CD4-positive, alpha-beta T cell (primary cell): ENCODE results near the gene NDUFA1. TPM values are rescaled to one million over a fixed set of nuclear protein-coding genes. Genes with fewer than 3 reads are reported as not detected.
A peak's percentile ranks its signal among the peaks of the same experiment; 100 is the strongest.

Experiments
- ATAC-seq: fragments of 200-7000 bp; cut with Tn5 transposase; one replicate; pipeline ENCODE4 v1.10.0; 2022; ENCODE audit warnings: mild to moderate bottlenecking; ENCODE audit not compliant: poor library complexity
- CTCF ChIA-PET: fragments of 350-600 bp; sonication (Branson Sonifier 250); formaldehyde crosslinking; loops from one replicate; lab custom pipeline; 2021; ENCODE audit warnings: antibody characterized with exemption, inconsistent platforms; lab: Charles Lee
- POLR2A ChIA-PET: fragments of 350-600 bp; sonication (Branson Sonifier 250); formaldehyde crosslinking; loops from one replicate; lab custom pipeline; 2021; ENCODE audit warnings: antibody characterized with exemption, inconsistent platforms; lab: Charles Lee
- DNase-seq, 14 experiments: peaks; one replicate each; pipeline ENCODE4 v3.0.0-alpha.2; 2013 to 2020; ENCODE audit warnings: mixed read lengths in 2 of 14
- H3K27ac ChIP-seq, 2 donors: one replicate each; pipeline versions ENCODE4 v1.5.1 to v1.7.0; 2013; ENCODE audit warnings: low read length in 2 of 2, low read depth in 1 of 2, mild to moderate bottlenecking in 1 of 2
- H3K27me3 ChIP-seq, 2 experiments: 1 replicate in 1 of 2; 2 replicates in 1 of 2; pipeline versions ENCODE4 v1.6.1 to v1.7.0; 2013; ENCODE audit warnings: low read length in 2 of 2, control low read depth in 1 of 2, mild to moderate bottlenecking in 1 of 2, moderate library complexity in 1 of 2; ENCODE audit not compliant: insufficient read depth in 2 of 2, control insufficient read depth in 1 of 2
- H3K36me3 ChIP-seq: one replicate; pipeline ENCODE4 v1.6.1; 2013; ENCODE audit warnings: low read length, control low read depth; ENCODE audit not compliant: insufficient read depth
- H3K4me1 ChIP-seq: one replicate; pipeline ENCODE4 v1.6.1; 2013; ENCODE audit warnings: low read length, control low read depth; ENCODE audit not compliant: insufficient read depth
- H3K4me3 ChIP-seq: one replicate; pipeline ENCODE4 v1.5.1; 2013; ENCODE audit warnings: mild to moderate bottlenecking, low read length, moderate library complexity
- H3K9me3 ChIP-seq, 2 experiments: 1 replicate in 1 of 2; 2 replicates in 1 of 2; pipeline versions ENCODE4 v1.6.1 to v1.7.0; 2013; ENCODE audit warnings: low read length in 2 of 2, mild to moderate bottlenecking in 2 of 2, control low read depth in 1 of 2, moderate library complexity in 1 of 2; ENCODE audit not compliant: control insufficient read depth in 1 of 2, insufficient read depth in 1 of 2
- H3K27ac Mint-ChIP-seq: one replicate; pipeline ENCODE4 v1.8.0; 2020; ENCODE audit warnings: mixed read lengths
- H3K27me3 Mint-ChIP-seq: one replicate; pipeline ENCODE4 v1.8.0; 2021; ENCODE audit warnings: mixed read lengths
- H3K36me3 Mint-ChIP-seq: one replicate; pipeline ENCODE4 v1.8.0; 2021; ENCODE audit warnings: low read depth, mixed read lengths
- H3K4me1 Mint-ChIP-seq: one replicate; pipeline ENCODE4 v1.8.0; 2021; ENCODE audit warnings: low read depth, mixed read lengths
- H3K4me3 Mint-ChIP-seq: one replicate; pipeline ENCODE4 v1.8.0; 2020; ENCODE audit warnings: mild to moderate bottlenecking, mixed read lengths
- H3K9me3 Mint-ChIP-seq: one replicate; pipeline ENCODE4 v1.8.0; 2020; ENCODE audit warnings: mixed read lengths
- intact Hi-C, 2 experiments: fragments of 100-400 bp; cut with DNase I in 1 of 2; cut with micrococcal nuclease in 1 of 2; formaldehyde crosslinking; loops; one replicate each; pipeline versions ENCODE4 v1.15.1 to v1.9.0; 2023 to 2025; cut with DNase I, micrococcal nuclease
- total RNA-seq, 174 experiments: library from RNA in 2 of 174; stranded (reverse) in 2 of 174; gene quantifications; one replicate each; pipeline ENCODE4 v1.2.3 and lab custom pipeline; 2021 to 2026
- TF ChIP-seq, protein P1 (sequence below): fragments of 200-600 bp; IDR thresholded peaks from one replicate; pipeline ENCODE4 v1.8.0; 2022; ENCODE audit warnings: antibody characterized with exemption, mild to moderate bottlenecking

Gene NDUFA1
- total RNA-seq, 2 experiments from 2014 or later = 45.4 to 46.2 TPM

DNA sequence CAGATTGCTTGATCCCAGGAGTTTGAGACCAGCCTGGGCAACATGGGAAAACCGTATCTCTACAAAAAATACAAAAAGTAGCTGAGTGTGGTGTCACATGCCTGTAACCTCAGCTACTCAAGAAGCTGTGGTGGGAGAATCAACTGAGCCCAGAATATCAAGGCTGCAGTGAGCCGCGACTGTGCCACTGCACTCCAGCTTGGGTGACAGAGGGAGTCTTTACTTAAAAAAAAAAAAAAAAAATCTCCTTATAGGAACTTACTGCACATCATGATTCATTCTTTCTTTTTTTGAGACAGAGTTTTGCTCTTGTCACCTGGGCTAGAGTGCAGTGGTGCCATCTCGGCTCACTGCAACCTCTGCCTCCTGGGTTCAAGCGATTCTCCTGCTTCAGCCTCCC is 43.2 kb upstream of the NDUFA1 start:
- Mint-ChIP-seq H3K4me1 (peaks cover 6% of the 10 kb centered on the region), H3K9me3 (no peaks in the 10 kb centered on the region), H3K27ac (no peak overlapping the region), H3K36me3 (peaks cover 32% of the 10 kb centered on the region), H3K27me3 (no peaks in the 10 kb centered on the region), H3K4me3 (no peak overlapping the region)
- intact Hi-C loops = no loop called here
- ChIA-PET POLR2A (no interaction called here), CTCF (no interaction called here)
- ATAC-seq (no peak), DNase-seq (no peak)
- TF ChIP-seq, protein P1, sequence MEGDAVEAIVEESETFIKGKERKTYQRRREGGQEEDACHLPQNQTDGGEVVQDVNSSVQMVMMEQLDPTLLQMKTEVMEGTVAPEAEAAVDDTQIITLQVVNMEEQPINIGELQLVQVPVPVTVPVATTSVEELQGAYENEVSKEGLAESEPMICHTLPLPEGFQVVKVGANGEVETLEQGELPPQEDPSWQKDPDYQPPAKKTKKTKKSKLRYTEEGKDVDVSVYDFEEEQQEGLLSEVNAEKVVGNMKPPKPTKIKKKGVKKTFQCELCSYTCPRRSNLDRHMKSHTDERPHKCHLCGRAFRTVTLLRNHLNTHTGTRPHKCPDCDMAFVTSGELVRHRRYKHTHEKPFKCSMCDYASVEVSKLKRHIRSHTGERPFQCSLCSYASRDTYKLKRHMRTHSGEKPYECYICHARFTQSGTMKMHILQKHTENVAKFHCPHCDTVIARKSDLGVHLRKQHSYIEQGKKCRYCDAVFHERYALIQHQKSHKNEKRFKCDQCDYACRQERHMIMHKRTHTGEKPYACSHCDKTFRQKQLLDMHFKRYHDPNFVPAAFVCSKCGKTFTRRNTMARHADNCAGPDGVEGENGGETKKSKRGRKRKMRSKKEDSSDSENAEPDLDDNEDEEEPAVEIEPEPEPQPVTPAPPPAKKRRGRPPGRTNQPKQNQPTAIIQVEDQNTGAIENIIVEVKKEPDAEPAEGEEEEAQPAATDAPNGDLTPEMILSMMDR = no peak
- no peaks in the 10 kb centered on the region for H3K9me3 ChIP-seq
- H3K4me3 ChIP-seq = no peak overlapping the region
- H3K27me3 ChIP-seq = no peaks in the 10 kb centered on the region
- H3K36me3 ChIP-seq = peaks cover 10% of the 10 kb centered on the region
- H3K27ac ChIP-seq = no peak overlapping the region
- H3K4me1 ChIP-seq = no peaks in the 10 kb centered on the region

DNA sequence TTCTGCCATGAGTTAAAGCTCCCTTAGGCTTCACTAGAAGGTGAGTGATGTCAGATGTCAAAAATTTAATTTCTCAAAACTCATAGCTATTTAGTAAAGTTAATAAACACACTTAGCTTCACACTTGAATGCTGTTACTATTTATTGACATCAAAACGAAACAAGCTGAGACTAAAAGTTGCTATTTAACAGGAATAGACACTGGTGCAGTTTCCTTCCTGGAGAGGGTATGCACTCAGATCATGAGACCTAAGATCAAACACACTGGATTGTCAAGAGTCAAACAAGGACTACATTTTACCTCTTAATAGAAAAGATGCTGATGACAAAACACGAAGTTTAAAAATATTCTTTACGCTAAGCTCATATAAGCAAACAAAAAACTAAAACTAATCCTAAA is 37.7 kb upstream of the NDUFA1 start:
- no peaks in the 10 kb centered on the region for H3K9me3 ChIP-seq
- peaks cover 44% of the 10 kb centered on the region for H3K36me3 ChIP-seq
- H3K4me1 Mint-ChIP-seq = no peaks in the 10 kb centered on the region
- ATAC-seq = no peak
- no peaks in the 10 kb centered on the region for H3K27me3 ChIP-seq
- H3K27me3 Mint-ChIP-seq = no peaks in the 10 kb centered on the region
- no peak overlapping the region for H3K4me3 ChIP-seq
- no peak overlapping the region for H3K4me3 Mint-ChIP-seq
- ChIA-PET CTCF (no interaction called here), POLR2A (no interaction called here)
- TF ChIP-seq, protein P1 = no peak
- DNase-seq = no peak
- peaks cover 74% of the 10 kb centered on the region for H3K36me3 Mint-ChIP-seq
- no peak overlapping the region for H3K27ac ChIP-seq
- H3K27ac Mint-ChIP-seq = no peak overlapping the region
- intact Hi-C loops = no loop called here
- H3K9me3 Mint-ChIP-seq = no peaks in the 10 kb centered on the region
- H3K4me1 ChIP-seq = no peaks in the 10 kb centered on the region

DNA sequence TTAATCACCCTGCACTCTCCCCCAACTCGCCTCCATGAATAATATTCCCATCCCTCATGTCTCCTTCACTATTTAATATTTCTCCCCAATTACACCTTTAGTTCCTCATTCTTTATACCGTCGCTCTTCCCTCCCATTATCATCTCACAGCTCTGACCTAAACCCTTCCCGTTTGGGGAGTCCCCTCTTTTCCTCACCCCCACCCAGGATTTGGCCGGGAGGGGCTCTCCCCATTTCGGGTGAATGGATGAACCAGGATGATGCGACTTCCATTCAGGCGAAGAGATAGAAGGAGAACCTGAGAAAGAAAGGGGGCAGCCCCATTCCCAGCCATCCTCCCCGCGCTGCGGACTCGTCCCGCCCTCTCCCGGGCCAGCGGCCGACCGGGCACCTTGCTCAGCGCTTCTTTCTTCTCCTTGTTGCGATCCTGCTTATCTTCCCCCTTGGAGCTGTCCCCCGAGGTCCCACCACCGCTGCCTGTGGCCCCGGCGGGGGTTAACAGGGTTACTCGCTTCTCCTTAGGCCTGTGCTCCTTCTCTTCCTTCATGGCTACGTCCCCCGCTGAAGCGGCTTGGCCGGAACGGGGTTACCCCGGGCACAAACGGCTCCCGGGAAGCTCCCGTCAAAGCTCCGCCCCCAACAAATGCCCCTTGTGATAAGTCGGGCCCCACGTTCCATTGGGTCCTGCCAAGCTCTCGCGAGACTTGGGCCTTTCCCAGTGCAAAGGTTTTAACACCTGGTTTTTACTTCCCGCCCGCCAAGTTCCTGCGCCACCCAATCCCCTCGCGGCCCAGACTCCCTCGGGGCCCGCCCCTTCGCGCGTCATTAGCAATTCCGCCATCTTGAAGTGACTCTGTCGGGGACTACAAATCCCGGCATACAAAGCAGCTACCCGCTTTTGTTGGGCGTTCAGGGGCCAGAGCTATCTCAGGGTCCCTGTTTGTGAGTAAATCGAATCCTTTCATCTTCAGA is 19.0 kb upstream of the NDUFA1 start, which contains the start of gene UPF3B:
Gene UPF3B (minus strand): TSS at position 582 of the 972 bp plus-strand sequence. CDS start 35 bp downstream, at position 547.
- Mint-ChIP-seq H3K4me1 (peaks cover 22% of the 10 kb centered on the region), H3K27me3 (no peaks in the 10 kb centered on the region), H3K4me3 (peak within 1 kb of the TSS; percentile 99), H3K9me3 (no peaks in the 10 kb centered on the region), H3K36me3 (peaks cover 30% of the 10 kb centered on the region), H3K27ac (peak within 1 kb of the TSS; percentile 94)
- no peaks in the 10 kb centered on the region for H3K27me3 ChIP-seq
- ChIA-PET POLR2A (interaction anchor here (0.7 to 2.4 kb wide), 13 partner anchors 9 to 398 kb away, joined by 3 to 63 read pairs (median 4); partner anchors contain the start of genes NDUFA1, RNF113A, RPL39 and SEPTIN6), CTCF (interaction anchor here (0.5 to 1.2 kb wide), 4 partner anchors 26 to 224 kb away, joined by 3 to 4 read pairs (median 3); partner anchors contain the start of gene RPL39)
- H3K4me1 ChIP-seq = peaks cover 10% of the 10 kb centered on the region
- peak within 1 kb of the TSS; percentile 95 for H3K4me3 ChIP-seq
- TF ChIP-seq, protein P1 = no peak
- no peaks in the 10 kb centered on the region for H3K36me3 ChIP-seq
- H3K9me3 ChIP-seq = no peaks in the 10 kb centered on the region
- peak; percentile 82 to 98 (median 90) for DNase-seq
- intact Hi-C loops = loop anchor here (1.0 to 5.0 kb wide), 5 partner anchors 18 to 370 kb away; partner anchors contain the start of genes NDUFA1 (in 2 of the 2), RNF113A (in 2 of the 2), RPL39 (in 2 of the 2) and NKAP (in 1 of the 2)
- ATAC-seq = peak; percentile 98
- peak within 1 kb of the TSS; percentile 82 to 93 for H3K27ac ChIP-seq
